ENCODE data around the gene B3GAT3. TPM values are rescaled to one million over a fixed set of nuclear protein-coding genes. Genes with fewer than 3 reads are reported as not detected.

The B3GAT3 gene
- total RNA-seq, 2 donors from 2014 or later, result 57.0 to 75.3 TPM

- Histone ChIP-seq H3K4me3 (peak within 1 kb of the TSS; percentile 64 to 89), H3K36me3 (peaks cover 8 to 17% of the 10 kb centered on the region in 2 donors), H3K27ac (peak within 1 kb of the TSS; percentile 91 to 93), H3K9me3 (no peaks in the 10 kb centered on the region), H3K4me1 (replicated peaks) (peaks cover 9% of the 10 kb centered on the region), H3K27me3 (replicated peaks; ENCODE audit: insufficient read depth) (no peaks in the 10 kb centered on the region)
- TF ChIP-seq POLR2A (IDR thresholded peaks at IDR 0.05) (peak; percentile 76), CTCF (IDR thresholded peaks at IDR 0.05) (peak in 1 of 4 experiments; percentile 11), POLR2AphosphoS5 (IDR thresholded peaks at IDR 0.05) (peak; percentile 92)
- DNase-seq (ENCODE audit: low spot score), result peak; percentile 97
- intact Hi-C loops (cut with DNase I), result loop anchor here (5.0 kb wide), 1 partner anchor 106 kb away; the partner anchor contains the start of genes BSCL2 and GNG3
- WGBS, result 0% methylated on average over 62 of the region's 83 CpGs
These were observed 20.2 kb downstream of the B3GAT3 start, which contains the start of gene MTA2 for GRCh38 chr11:62601372-62602140. MTA2 (minus strand) TSS chr11:62601865; CDS start chr11:62601450, 415 bp downstream.

- H3K4me3 ChIP-seq, result peak overlapping the region; percentile 64 to 89
- no peak for DNase-seq (ENCODE audit: low spot score)
- TF ChIP-seq CTCF (IDR thresholded peaks at IDR 0.05) (no peak), POLR2A (IDR thresholded peaks at IDR 0.05) (no peak), POLR2AphosphoS5 (IDR thresholded peaks at IDR 0.05) (no peak)
- H3K36me3 ChIP-seq, result peaks cover 8 to 22% of the 10 kb centered on the region in 2 donors
- peak overlapping the region; percentile 91 to 93 for H3K27ac ChIP-seq
- no peaks in the 10 kb centered on the region for H3K27me3 ChIP-seq (replicated peaks; ENCODE audit: insufficient read depth)
- no peaks in the 10 kb centered on the region for H3K9me3 ChIP-seq
- H3K4me1 ChIP-seq (replicated peaks), result peaks cover 9% of the 10 kb centered on the region
- WGBS, result under 1% methylated on average over 30 of the region's 30 CpGs
- intact Hi-C loops (cut with DNase I), result loop anchor here (5.0 kb wide), 1 partner anchor 106 kb away; the partner anchor contains the start of genes BSCL2 and GNG3
These were observed 20.7 kb downstream of the B3GAT3 start for GRCh38 chr11:62601122-62601371.

GRCh38 chr11:62600367-62601121, 21.2 kb downstream of the B3GAT3 start:
- under 1% methylated on average over 26 of the region's 26 CpGs for WGBS
- no peak for TF ChIP-seq POLR2A (IDR thresholded peaks at IDR 0.05)
- TF ChIP-seq POLR2AphosphoS5 (IDR thresholded peaks at IDR 0.05), result no peak
- no peak for TF ChIP-seq CTCF (IDR thresholded peaks at IDR 0.05)
- intact Hi-C loops (cut with DNase I), result loop anchor here (5.0 kb wide), 1 partner anchor 107 kb away; the partner anchor contains the start of genes BSCL2 and GNG3

GRCh38 chr11:62599901-62600300, 21.9 kb downstream of the B3GAT3 start:
- Histone ChIP-seq H3K4me3 (peak overlapping the region; percentile 64 to 89), H3K36me3 (peaks cover 20 to 28% of the 10 kb centered on the region in 2 donors), H3K9me3 (no peaks in the 10 kb centered on the region), H3K4me1 (replicated peaks) (peaks cover 9% of the 10 kb centered on the region), H3K27me3 (replicated peaks; ENCODE audit: insufficient read depth) (no peaks in the 10 kb centered on the region), H3K27ac (peak overlapping the region; percentile 91 to 93)
- 22% methylated on average over 5 of the region's 5 CpGs for WGBS
- DNase-seq (ENCODE audit: low spot score), result peak; percentile 61
- TF ChIP-seq POLR2A (IDR thresholded peaks at IDR 0.05) (peak; percentile 32), POLR2AphosphoS5 (IDR thresholded peaks at IDR 0.05) (peak; percentile 81), CTCF (IDR thresholded peaks at IDR 0.05) (no peak)
- intact Hi-C loops (cut with DNase I), result loop anchor here (5.0 kb wide), 1 partner anchor 107 kb away; the partner anchor contains the start of genes BSCL2 and GNG3

More at GRCh38 chr11:62600367-62601121, 21.2 kb downstream of the B3GAT3 start:
- H3K36me3 ChIP-seq, result peaks cover 13 to 28% of the 10 kb centered on the region in 2 donors
- no peak for DNase-seq (ENCODE audit: low spot score)
- H3K27me3 ChIP-seq (replicated peaks; ENCODE audit: insufficient read depth), result no peaks in the 10 kb centered on the region
- H3K4me3 ChIP-seq, result peak overlapping the region; percentile 64 to 89
- no peaks in the 10 kb centered on the region for H3K9me3 ChIP-seq
- peak overlapping the region; percentile 91 to 93 for H3K27ac ChIP-seq
- peaks cover 9% of the 10 kb centered on the region for H3K4me1 ChIP-seq (replicated peaks)

All from prostate gland (tissue), 2 donors.